GM20431 (cell line): ENCODE results near the gene HSPD1.

Experiments
- in situ Hi-C: fragments of 300-500 bp; cut with MseI, MboI; formaldehyde crosslinking; loops from one replicate; pipeline ENCODE4 v1.15.0; 2020; ENCODE audit warnings: low sequenced_read_pairs; ENCODE audit not compliant: unreplicated experiment

The HSPD1 gene

GRCh38 chr2:197446844-197447243 is 52.8 kb downstream of the HSPD1 start:
- in situ Hi-C loops: no loop called here

DNA sequence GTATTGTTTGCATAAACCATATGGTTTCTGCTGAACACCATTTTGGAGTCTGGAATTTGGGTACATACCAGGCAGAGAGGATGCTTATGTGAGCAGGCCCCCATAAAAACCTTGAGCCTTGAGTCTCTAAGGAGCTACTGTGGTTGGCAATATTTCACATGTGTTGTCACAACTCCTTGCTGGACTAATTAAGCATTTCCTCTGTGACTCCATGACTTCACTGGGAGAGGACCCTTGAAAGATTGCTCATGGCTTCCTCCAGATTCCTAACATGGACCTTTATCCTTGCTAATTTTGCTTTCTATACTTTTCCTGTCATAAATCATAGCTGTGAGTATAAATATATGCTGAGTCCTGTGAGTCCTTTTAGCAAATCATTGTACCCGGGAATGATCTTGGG is 53.9 kb downstream of the HSPD1 start:
- in situ Hi-C loops: no loop called here

GRCh38 chr2:197442857-197443256 is 56.8 kb downstream of the HSPD1 start:
- in situ Hi-C loops: no loop called here

DNA sequence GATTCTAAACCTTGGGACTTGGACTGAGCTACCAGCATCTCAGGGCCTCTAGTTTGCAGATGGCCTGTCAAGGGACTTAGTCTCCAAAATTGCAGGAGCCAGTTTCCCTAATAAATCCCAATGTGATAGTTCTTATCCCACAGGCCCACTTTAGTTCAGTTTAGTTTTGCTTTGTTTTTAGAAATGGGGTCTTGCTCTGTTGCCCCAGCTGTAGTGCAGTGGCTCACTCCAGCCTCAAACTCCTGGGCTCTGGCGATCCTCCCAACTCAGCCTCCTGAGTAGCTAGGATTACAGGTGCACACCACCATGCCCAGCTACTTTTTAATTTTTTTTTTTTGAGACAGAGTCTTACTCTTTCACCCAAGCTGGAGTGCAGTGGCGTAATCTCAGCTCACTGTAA is 62.3 kb downstream of the HSPD1 start:
- in situ Hi-C loops: no loop called here
